WI38 (cell line): ENCODE results near the gene USP2.
A peak's percentile ranks its signal among the peaks of the same experiment; 100 is the strongest.

ENCODE experiments used
- H3K4me3 ChIP-seq: 2 replicates; pipeline ENCODE4 v1.5.1; 2011; ENCODE audit warnings: low read depth, mild to moderate bottlenecking, control low read depth, low read length
- CTCF ChIP-seq: IDR thresholded peaks from 2 replicates; pipeline ENCODE4 v1.5.1; 2012; ENCODE audit warnings: low read depth, mild to moderate bottlenecking, control low read depth, low read length

Gene USP2

DNA sequence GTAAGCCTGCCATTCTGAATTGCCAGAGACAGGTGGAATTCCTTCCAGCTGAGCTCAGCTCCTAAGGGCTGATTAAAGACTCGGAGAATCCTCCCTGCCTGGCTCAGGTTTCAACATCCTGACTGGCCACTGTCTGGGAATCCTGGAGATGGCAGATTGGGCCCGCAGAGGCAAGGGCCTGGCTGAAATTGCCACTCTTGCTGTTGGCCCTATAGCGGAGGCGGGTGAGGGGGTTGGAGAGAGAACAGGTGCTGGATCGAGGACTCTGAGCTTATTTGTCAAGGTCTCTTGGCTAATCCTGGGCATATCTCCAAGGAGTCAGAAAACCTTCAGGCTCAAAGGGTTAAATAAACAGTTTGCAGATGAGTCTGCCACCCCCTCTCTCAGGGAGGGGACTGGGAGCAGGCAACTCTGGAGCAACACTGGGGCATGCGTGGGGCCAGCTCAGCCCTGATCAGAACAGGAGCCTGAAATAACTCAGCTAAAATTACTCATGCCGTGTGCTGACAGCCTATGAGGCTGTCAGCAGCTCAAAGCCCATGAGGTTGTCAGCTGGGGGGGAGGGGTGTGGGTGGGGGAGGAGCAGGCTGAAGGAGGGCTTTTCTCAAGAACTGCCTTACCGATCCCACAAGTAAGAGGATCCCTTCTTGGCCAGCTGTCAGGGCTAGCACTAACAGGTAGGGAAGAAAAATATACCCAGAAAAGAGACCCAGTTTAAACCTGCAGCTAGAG, 20.3 kb downstream of the USP2 start:
- H3K4me3 ChIP-seq, result no peak overlapping the region
- TF ChIP-seq CTCF, result no peak

DNA sequence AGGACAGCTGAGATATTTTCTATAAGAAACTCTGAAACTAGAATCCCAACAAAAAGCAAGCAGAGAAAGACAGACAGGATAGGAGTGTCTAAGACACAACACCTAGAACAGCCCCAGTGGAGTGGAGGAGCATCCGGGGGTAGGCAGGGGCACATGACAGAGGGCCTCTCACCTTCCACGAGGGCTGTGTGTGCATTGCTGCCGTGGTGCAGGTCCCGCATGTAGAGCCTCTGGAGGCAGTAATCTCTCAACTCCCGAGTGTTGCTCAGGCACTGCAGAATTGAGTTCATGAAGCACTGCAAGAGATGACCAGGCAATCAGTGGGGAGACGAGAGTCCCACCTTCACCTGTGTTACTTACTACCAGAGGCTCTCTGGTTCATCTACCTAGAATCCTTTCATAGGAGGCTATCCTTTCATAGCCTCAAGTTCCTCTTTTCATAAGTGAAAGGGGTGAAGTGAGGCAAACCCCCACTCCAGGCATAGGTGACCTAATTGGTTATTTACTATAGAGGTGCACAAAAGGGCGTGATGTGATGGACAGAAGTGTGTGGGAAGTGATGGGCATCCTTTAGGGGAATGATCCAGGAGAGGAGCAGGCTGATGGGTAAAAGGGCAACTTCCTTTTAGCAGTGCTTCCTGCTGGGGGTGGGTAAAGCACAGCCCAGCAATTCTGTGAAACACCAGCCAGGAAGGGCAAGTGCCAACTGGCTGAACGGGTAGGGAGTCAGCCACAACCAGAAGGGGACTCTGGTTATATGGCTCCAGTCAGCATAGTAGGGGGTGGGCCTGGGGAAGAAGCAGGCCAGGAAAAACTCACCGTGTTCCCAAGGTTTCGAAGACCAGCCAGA, 21.9 kb downstream of the USP2 start:
- no peak overlapping the region for H3K4me3 ChIP-seq
- no peak for TF ChIP-seq CTCF

- TF ChIP-seq CTCF, result no peak
- peak overlapping the region; percentile 59 for H3K4me3 ChIP-seq
Observed at GRCh38 chr11:119357074-119357473, 24.4 kb downstream of the USP2 start.

- peak; percentile 90 for TF ChIP-seq CTCF
- H3K4me3 ChIP-seq, result peak overlapping the region; percentile 59
Observed at GRCh38 chr11:119356349-119357031, 25.0 kb downstream of the USP2 start.

DNA sequence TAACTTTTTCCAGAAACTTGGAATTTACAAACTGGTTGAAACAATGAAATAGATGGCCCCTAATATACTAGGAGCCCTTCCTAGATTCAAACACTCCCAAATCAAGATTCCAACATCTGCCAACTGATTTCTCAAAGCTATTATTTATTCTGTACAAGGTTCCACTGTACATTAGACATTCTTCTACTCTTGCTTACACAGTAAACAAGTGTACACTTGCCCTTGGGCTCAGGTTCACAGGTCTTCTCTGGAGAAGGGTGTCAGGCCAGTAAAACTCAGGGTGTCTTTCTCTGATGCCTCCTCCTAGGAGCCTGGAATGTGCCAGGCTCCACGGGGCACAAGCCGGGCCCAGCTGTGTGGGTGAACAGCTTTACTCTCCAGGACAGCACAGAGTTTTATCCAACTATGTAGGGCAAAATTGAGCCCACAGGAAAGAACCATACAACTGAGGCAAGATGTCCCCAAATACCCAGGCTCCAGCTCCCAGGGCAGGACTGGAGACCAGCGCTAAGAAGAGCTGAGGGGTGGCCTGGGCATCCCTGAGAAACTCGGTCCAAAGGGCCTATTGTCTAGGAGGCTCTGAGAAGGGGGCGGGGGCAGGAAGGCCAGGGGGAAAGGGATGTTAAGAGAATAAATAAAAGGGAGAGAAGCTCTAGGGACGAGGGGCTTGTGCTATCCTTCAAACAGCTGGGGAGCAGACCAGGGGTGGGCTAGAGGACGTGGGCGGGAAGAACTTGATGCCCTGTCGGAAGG, 26.2 kb downstream of the USP2 start:
- TF ChIP-seq CTCF, result no peak
- no peak overlapping the region for H3K4me3 ChIP-seq

DNA sequence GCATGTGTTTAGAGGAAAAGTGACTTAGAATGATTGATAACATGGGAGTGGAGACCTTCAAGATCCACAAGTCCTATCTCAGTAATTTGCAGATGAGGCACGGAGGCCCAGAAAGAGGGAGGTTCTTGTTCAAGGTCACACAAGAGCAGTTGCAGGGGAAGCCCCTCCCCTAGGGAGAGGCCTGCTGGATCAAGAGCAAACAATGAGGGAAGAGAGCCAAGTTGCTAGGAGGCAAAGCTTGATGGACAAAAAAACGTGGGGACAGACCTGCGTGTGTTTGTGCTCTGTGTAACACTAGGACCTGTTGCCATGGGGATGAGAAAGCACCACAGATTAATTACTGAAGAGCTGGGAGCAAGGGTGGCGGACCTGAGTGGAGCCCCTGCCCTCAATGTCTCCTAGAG, 28.6 kb downstream of the USP2 start:
- no peak for TF ChIP-seq CTCF
- no peak overlapping the region for H3K4me3 ChIP-seq
